ENCODE measurements around the gene CFAP221.
"Not testable (repeated sequence)": the region's sequence is repeated elsewhere in the genome, so short reads cannot be mapped to it uniquely, and the experiment has no call there.

CFAP221 gene

DNA sequence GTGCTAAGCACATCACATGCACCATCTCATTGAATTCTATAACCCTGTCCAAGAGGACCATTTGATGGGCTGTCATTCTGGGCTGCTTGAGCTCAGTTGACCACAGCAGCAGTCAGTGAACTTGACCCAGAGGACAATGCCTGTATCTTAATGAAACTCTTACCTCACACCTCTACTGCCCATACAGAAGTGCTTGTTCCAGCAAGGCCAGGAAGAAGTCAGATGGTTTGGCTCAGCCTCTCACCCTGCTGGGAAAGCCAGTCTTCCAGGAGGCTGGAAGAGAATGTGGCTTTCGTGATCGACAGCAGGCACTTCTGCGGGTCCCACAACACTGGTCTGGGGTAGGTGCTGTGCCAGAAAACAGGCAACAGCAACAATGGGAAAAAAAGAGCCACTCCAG is 47.3 kb downstream of the CFAP221 start:
- no peak for DNase-seq

- DNase-seq = no peak
Measured at GRCh38 chr2:119592436-119592835, 48.2 kb downstream of the CFAP221 start.

DNA sequence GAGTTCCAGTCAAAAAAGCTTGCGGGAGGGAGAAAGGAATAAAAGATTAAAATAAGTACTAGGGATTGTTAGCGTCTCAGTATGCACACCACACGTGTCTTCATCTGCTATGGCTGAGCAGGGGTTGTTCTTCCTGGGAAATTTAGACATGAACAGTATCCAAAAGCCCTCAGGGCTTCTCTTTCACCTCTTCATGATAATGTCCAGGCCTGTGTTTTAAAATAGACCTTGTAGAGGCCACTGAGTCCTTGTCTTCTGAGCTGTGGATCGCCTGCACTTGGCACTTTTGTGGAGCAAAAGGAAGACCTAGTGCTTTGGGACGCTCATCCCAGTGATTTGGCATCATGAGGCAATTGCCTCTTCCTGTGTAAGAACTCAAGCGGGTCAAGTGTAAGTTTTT is 52.4 kb downstream of the CFAP221 start:
- DNase-seq = no peak

DNA sequence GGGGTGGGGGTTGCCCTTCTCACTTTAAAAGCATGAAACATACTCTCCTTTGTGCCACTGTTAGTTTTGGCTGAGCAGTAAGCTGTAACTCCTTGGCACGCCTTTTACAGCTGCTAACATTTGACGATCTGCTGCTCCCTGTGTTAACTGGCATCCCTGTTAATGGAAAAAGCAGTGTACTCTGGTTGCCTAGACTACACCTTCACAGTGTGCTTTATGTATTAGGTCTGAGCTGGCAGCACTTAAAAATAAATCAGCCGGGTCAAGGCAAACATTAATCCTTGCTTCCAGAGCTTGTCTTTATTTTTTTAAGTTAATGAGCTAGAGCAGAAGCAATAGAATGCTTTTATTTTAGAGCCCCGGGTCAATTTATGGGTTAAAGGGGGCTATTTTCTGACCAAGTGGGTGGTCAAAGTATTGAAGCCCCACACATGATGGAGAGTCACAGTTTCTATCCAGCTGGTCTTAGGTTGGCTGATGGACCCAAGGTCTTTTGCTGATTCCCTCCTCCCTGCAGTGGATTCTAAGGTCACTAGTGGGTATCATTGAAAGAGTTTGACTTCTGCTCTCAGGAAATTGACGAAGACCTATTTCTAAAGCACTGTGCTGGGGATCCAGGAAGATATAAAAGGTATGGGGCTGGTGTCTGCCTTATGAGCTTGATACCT is 54.5 kb downstream of the CFAP221 start:
- DNase-seq = no peak

- no peak for DNase-seq
Measured at GRCh38 chr2:119599384-119599783, 55.1 kb downstream of the CFAP221 start.

DNA sequence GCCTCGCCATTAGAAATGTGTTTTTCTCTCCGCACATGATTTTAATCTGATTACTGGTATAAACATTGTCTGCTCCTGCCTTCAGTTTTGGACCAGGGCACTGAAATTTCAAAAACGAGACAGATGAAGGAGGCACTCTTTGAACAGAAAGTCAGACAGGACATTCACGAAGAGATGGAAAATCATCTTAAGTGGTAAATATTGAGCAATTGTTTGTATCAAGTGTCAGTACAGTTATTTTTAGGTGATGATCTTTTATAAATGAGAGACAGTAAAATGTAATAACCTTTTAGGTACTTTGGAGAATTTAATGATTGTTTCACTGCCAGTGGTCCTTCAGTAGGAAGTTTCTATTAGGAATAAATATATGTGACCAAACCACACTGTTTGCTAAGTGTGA is 60.8 kb downstream of the CFAP221 start:
- no peak for DNase-seq

- DNase-seq = no peak
Measured at GRCh38 chr2:119606674-119607073, 62.4 kb downstream of the CFAP221 start.

DNA sequence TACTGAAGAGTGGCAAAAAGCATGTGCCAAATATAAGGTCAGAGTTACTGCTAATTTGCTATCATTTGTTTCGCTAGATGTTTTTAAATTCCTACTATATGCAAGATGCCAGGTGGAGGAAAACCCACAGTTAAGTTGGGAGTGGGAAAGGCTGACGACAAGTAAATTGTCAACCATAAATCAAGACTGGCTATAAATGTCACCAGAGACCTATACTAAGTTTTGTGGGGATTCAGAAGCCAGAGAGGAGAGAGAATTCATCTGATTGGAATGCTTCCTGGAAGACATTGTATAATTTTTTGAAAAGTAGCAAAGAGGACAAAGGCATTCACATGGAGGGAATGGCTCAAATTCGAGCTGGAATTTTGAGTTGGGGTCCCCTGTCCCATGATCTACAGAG is 64.3 kb downstream of the CFAP221 start:
- DNase-seq = no peak

- DNase-seq = no peak
Measured at GRCh38 chr2:119609337-119609736, 65.1 kb downstream of the CFAP221 start.

- not testable (repeated sequence) for DNase-seq
Measured at GRCh38 chr2:119614140-119614539, 69.9 kb downstream of the CFAP221 start.

DNA sequence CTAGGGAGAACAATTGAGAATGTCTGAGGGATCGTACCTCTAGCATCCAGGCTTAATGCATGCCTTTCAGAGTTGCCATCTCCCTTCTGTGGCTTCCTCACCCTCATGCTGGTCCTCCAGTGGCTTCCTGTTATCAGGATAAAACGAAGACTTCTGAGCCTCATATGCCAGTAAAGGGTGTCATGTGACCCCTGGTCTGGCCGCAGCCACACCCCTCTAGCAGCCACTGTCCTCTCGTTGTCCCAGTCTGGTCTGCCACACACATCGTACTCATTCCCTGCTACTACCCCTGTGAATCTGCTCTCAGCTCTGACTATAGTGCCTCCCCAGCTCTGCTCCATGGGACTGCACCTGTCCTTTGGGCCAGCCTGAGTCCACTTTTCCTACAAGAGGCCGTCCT is 72.2 kb downstream of the CFAP221 start:
- DNase-seq = no peak

DNA sequence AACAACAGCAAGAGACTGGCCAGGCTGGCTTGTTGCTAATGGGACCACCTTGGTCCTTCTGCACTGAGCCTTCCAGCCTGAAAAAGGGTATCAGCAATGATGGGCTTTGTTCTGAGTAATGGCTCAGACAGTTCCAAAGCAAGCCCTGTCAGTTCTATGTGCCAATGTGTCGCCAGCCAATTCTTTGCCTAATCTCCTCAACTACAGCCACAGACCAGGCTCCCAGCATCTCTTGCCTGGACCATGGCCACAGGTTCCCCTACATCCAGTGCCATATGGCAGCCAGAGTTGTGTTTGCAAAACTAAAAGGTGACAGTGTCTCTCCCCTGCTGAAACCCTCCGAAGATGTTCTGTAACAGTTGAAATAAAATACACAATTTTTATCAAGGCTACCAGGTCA is 73.2 kb downstream of the CFAP221 start:
- no peak for DNase-seq

GRCh38 chr2:119618725-119619124 is 74.5 kb downstream of the CFAP221 start:
- DNase-seq = not testable (repeated sequence)

DNA sequence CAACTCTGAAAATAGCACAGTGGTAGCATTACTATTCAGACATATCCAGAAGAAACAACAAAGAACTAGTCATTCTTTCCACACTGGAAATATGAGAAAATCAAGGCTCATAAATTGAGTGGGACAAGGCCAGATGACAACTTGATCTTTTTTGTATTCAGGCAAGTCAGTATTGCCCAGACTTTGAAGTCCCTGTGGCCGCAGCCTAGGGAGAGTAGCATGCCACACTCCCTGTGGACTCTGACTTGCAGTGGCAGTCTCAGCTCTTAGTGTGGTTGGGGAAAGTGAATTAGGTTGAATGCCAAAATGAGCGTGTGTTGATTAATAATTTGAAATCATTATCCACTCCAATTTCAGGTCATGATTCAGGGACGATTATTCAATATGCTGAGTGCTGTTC is 81.0 kb downstream of the CFAP221 start:
- no peak for DNase-seq

GRCh38 chr2:119629323-119629825 is 85.1 kb downstream of the CFAP221 start:
- DNase-seq = no peak

DNA sequence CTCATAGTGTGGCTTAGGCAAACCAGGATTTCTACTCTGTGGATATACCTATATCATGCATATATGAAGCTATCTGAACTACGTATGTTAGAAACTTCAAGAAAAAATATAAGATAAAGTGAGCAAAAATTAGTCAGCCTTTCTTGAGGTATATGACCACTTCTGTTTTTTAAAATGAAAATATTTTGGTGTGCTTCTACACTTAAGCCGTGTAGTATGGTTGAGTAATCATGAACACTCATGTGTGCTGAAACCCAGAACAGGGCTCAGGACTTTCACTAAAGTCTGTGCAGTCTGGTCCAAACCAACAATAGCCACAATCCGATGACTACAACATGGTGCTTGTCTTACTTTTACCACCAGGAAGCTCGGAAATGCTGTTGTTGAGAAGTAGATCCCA is 85.9 kb downstream of the CFAP221 start:
- DNase-seq = no peak

GRCh38 chr2:119637371-119637770 is 93.1 kb downstream of the CFAP221 start:
- no peak for DNase-seq

DNA sequence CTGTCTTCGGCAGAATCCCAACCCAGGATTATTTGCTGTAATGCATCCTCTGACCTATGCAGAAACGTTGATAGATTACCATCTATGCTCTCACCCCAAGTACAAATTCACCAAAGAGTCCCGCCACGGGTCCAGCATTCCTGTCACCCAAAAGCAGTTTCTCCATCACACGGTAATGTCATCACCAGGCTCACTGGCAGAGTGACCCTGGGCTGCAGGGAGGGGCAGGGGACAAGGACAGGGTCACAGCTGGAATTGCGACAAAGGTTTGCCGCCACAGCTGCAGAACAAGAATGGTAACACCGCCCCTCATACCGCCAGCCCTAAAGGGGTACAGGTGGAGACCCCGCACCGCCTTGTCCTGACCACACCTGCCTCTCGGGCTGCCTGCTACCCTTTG is 94.0 kb downstream of the CFAP221 start:
- no peak for DNase-seq

DNA sequence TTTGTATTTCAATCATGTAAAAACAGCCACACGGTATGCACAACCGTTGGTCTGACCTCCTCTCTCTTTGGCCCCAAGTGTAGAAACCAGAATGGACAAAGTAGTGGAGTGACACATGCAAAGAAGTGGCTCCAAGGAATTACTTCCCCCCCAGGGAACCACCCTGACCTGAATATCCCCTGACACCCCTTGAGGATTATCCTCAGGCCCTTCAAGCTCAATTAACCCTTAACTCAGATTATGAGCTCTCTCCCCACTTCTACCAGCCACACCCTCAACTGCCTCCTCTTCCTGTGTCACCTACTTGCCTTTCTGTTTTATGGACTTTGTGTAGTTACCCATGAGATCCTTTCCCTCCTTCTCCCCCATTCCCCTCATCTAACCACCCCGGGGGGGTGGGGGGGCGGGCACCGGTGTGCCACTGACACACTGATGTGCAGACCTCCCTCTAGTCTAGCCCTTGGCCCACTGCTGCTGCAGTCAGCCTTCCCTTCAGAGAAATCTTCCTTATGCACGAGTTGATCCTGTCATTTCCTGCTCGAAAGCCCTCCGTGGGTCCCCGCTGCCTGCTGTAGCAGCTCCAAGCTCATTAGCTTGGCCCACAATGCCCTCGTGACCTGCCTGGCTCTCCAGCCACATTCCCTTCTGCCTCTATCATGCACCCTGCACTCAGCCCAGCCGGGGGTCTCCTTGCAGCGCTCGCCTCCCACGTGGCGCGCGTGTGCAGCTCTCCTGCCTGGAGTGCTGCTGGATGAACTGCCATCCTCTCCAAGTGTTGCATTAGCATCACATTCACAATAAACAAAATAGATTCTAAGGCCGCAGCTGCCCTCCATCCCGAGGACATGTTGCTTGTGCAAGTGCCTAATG is 94.7 kb downstream of the CFAP221 start:
- DNase-seq = no peak

- peak; percentile 56 for DNase-seq
Measured at GRCh38 chr2:119641562-119642258, 97.5 kb downstream of the CFAP221 start.

- no peak for DNase-seq
Measured at GRCh38 chr2:119644186-119644585, 99.9 kb downstream of the CFAP221 start.

GRCh38 chr2:119645173-119645855 is 101.1 kb downstream of the CFAP221 start:
- DNase-seq = no peak

DNA sequence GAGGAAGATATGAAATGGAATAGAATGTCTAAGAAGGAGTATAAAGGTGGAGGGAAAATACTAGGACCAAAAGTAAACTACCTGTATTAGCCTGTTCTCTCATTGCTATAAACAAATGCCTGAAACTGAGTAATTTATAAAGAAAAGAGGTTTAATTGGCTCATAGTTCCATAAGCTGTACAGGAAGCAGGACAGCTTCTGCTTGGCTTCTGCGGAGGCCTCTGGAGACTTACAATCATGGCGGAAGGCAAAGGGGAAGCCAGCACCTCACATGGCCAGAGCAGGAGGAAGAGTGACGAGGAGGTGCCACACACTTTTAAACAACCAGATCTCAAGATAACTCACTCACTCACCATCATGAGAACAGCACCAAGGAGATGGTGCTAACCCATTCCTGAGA is 101.9 kb downstream of the CFAP221 start:
- DNase-seq = no peak
